GM20000 (cell line): ENCODE results near the gene MGAT3.
"Not testable (repeated sequence)": the region's sequence is repeated elsewhere in the genome, so short reads cannot be mapped to it uniquely, and the experiment has no call there.

ENCODE experiments used
- DNase-seq: peaks from one replicate; pipeline ENCODE4 v3.0.0; 2012; ENCODE audit warnings: low spot score
- CTCF ChIP-seq: IDR thresholded peaks from 2 replicates; pipeline ENCODE4 v1.5.1; 2012; ENCODE audit warnings: mild to moderate bottlenecking, control low read depth; ENCODE audit errors: extremely low read depth, missing control alignments

Gene MGAT3

GRCh38 chr22:39502109-39502788 is 45.4 kb downstream of the MGAT3 start, which contains the start of gene MIEF1:
TSS of gene MIEF1 (plus strand) at chr22:39502290. CDS start at chr22:39511295, 9,005 bp downstream.
- no peak for TF ChIP-seq CTCF

GRCh38 chr22:39502789-39503409 is 46.1 kb downstream of the MGAT3 start:
- DNase-seq: no peak

More at GRCh38 chr22:39502109-39502788, 45.4 kb downstream of the MGAT3 start, which contains the start of gene MIEF1:
- peak; percentile 97 for DNase-seq

GRCh38 chr22:39503630-39504029 is 46.8 kb downstream of the MGAT3 start:
- no peak for DNase-seq

More at GRCh38 chr22:39502789-39503409, 46.1 kb downstream of the MGAT3 start:
- TF ChIP-seq CTCF: no peak

GRCh38 chr22:39504071-39504470 is 47.3 kb downstream of the MGAT3 start:
- no peak for TF ChIP-seq CTCF

More at GRCh38 chr22:39503630-39504029, 46.8 kb downstream of the MGAT3 start:
- no peak for TF ChIP-seq CTCF

GRCh38 chr22:39507021-39507420 is 50.2 kb downstream of the MGAT3 start:
- not testable (repeated sequence) for DNase-seq

More at GRCh38 chr22:39504071-39504470, 47.3 kb downstream of the MGAT3 start:
- no peak for DNase-seq

GRCh38 chr22:39508393-39508792 is 51.6 kb downstream of the MGAT3 start:
- TF ChIP-seq CTCF: no peak

GRCh38 chr22:39510529-39511149 is 53.8 kb downstream of the MGAT3 start:
- no peak for TF ChIP-seq CTCF
- DNase-seq: no peak

More at GRCh38 chr22:39508393-39508792, 51.6 kb downstream of the MGAT3 start:
- no peak for DNase-seq
